ENCODE measurements around the gene BANK1. TPM values are rescaled to one million over a fixed set of nuclear protein-coding genes. Genes with fewer than 3 reads are reported as not detected.

The BANK1 gene
- total RNA-seq, 3 donors from 2014 or later (not counting 1 experiment from before 2014, with no cell fraction given) = 2.1 to 3.0 (median 2.4) TPM

DNA sequence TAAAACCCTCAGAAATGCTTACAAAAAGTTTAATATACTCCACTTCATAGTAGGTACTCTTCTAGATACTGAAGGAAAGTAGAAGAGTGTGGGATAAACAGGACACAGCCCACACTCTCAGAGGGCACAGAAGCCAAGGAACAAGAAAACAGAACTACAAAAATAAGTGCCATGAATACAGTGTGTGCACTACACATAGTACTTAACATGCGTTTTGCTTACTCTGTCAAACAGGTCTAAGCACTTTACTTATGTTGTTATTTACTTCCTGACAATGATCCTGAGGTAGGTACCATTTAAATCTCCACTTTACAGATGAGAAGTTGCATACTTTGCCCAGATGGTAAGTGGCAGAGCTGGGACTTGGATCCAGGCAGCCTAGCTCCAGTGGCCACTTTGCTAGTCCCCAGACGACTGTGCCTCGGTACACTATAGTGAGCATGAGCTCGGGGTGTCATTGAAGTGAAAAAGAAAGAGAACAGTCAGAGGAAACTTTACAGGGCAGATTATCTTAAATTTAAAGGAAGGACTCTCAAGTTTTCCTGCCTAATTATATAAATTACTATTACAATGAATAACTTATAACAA, 120.3 kb downstream of the BANK1 start:
- no peak overlapping the region for H3K27ac ChIP-seq (ENCODE audit: low read length)
- H3K36me3 ChIP-seq (ENCODE audit: control insufficient read depth, insufficient read depth, low read length) = no peaks in the 10 kb centered on the region
- no peaks in the 10 kb centered on the region for H3K27me3 Mint-ChIP-seq (ENCODE audit: low read depth in 2 of 2)
- peaks cover 0 to 3% of the 10 kb centered on the region in 2 donors for H3K9me3 Mint-ChIP-seq
- no peak for DNase-seq
- no peak overlapping the region for H3K4me3 Mint-ChIP-seq
- no peaks in the 10 kb centered on the region for H3K4me1 ChIP-seq (ENCODE audit: control insufficient read depth, insufficient read depth, low read length)
- 96% methylated on average over 4 of the region's 4 CpGs for WGBS (ENCODE audit: insufficient coverage)
- no peaks in the 10 kb centered on the region for H3K9me3 ChIP-seq (ENCODE audit: control insufficient read depth, insufficient read depth, low read length)
- no peaks in the 10 kb centered on the region for H3K27me3 ChIP-seq (ENCODE audit: control insufficient read depth, insufficient read depth, low read length)
- no peaks in the 10 kb centered on the region for H3K4me1 Mint-ChIP-seq
- peak in 1 of 3 donors; percentile 30 for ATAC-seq
- no peak overlapping the region for H3K27ac Mint-ChIP-seq
- TF ChIP-seq, protein P1, sequence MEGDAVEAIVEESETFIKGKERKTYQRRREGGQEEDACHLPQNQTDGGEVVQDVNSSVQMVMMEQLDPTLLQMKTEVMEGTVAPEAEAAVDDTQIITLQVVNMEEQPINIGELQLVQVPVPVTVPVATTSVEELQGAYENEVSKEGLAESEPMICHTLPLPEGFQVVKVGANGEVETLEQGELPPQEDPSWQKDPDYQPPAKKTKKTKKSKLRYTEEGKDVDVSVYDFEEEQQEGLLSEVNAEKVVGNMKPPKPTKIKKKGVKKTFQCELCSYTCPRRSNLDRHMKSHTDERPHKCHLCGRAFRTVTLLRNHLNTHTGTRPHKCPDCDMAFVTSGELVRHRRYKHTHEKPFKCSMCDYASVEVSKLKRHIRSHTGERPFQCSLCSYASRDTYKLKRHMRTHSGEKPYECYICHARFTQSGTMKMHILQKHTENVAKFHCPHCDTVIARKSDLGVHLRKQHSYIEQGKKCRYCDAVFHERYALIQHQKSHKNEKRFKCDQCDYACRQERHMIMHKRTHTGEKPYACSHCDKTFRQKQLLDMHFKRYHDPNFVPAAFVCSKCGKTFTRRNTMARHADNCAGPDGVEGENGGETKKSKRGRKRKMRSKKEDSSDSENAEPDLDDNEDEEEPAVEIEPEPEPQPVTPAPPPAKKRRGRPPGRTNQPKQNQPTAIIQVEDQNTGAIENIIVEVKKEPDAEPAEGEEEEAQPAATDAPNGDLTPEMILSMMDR (IDR thresholded peaks at IDR 0.05) = no peak
- H3K36me3 Mint-ChIP-seq = no peaks in the 10 kb centered on the region
- intact Hi-C loops (cut with micrococcal nuclease) = no loop called here
- no peak overlapping the region for H3K4me3 ChIP-seq (ENCODE audit: low read length)

DNA sequence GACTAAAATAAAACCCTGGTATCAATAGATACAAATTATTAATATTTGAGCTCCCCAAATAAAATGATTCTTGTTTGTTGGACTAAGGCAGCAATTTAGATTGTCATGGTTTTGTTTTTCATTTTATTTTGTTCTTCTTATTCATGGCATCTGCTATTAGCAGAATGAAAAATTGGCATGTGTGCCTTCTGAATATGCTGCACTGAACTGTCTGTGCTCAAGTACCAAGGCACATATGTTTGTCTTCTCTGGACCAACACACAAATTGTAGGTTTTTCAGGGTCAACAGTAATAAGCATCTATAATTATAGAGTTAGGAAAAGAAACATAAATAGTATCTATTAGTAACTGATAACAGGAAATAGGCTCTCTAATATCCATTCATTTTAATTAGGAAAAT, 121.1 kb downstream of the BANK1 start:
- H3K36me3 Mint-ChIP-seq = no peaks in the 10 kb centered on the region
- no peaks in the 10 kb centered on the region for H3K27me3 Mint-ChIP-seq (ENCODE audit: low read depth in 2 of 2)
- Histone ChIP-seq H3K27ac (ENCODE audit: low read length) (no peak overlapping the region), H3K9me3 (ENCODE audit: control insufficient read depth, insufficient read depth, low read length) (no peaks in the 10 kb centered on the region), H3K4me1 (ENCODE audit: control insufficient read depth, insufficient read depth, low read length) (no peaks in the 10 kb centered on the region), H3K36me3 (ENCODE audit: control insufficient read depth, insufficient read depth, low read length) (no peaks in the 10 kb centered on the region), H3K27me3 (ENCODE audit: control insufficient read depth, insufficient read depth, low read length) (no peaks in the 10 kb centered on the region), H3K4me3 (ENCODE audit: low read length) (no peak overlapping the region)
- peaks cover 0 to 3% of the 10 kb centered on the region in 2 donors for H3K9me3 Mint-ChIP-seq
- ATAC-seq (no peak), DNase-seq (no peak)
- no peak overlapping the region for H3K27ac Mint-ChIP-seq
- no peak overlapping the region for H3K4me3 Mint-ChIP-seq
- intact Hi-C loops (cut with micrococcal nuclease) = no loop called here
- TF ChIP-seq, protein P1 (IDR thresholded peaks at IDR 0.05) = no peak
- H3K4me1 Mint-ChIP-seq = no peaks in the 10 kb centered on the region

DNA sequence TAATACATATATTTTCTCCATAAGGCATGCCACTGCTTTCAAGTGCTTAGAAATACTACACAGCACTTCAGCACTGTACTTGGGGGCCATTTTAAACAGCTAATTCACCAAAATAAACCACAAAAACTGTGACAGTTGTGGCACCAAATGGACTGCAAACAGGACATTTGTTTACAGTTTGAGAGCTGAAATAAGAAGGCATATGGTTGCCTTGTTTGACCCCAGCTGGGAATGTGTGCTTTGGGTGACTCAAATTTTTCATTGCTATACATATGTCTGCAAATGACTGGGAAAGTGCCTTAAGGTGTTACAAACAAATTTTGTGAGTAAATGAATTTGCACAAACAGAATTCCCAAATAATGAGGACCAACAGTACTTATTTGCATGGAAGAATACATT, 124.2 kb downstream of the BANK1 start:
- Mint-ChIP-seq H3K4me1 (no peaks in the 10 kb centered on the region), H3K4me3 (no peak overlapping the region), H3K27ac (no peak overlapping the region), H3K9me3 (peaks cover 0 to 3% of the 10 kb centered on the region in 2 donors), H3K36me3 (no peaks in the 10 kb centered on the region), H3K27me3 (ENCODE audit: low read depth in 2 of 2) (no peaks in the 10 kb centered on the region)
- H3K4me1 ChIP-seq (ENCODE audit: control insufficient read depth, insufficient read depth, low read length) = no peaks in the 10 kb centered on the region
- no peak overlapping the region for H3K27ac ChIP-seq (ENCODE audit: low read length)
- intact Hi-C loops (cut with micrococcal nuclease) = no loop called here
- no peak for ATAC-seq
- DNase-seq = no peak
- no peaks in the 10 kb centered on the region for H3K36me3 ChIP-seq (ENCODE audit: control insufficient read depth, insufficient read depth, low read length)
- H3K4me3 ChIP-seq (ENCODE audit: low read length) = no peak overlapping the region
- no peaks in the 10 kb centered on the region for H3K9me3 ChIP-seq (ENCODE audit: control insufficient read depth, insufficient read depth, low read length)
- H3K27me3 ChIP-seq (ENCODE audit: control insufficient read depth, insufficient read depth, low read length) = no peaks in the 10 kb centered on the region
- TF ChIP-seq, protein P1 (IDR thresholded peaks at IDR 0.05) = no peak

GRCh38 chr4:101919373-101919977, 128.9 kb downstream of the BANK1 start:
- Mint-ChIP-seq H3K4me3 (no peak overlapping the region), H3K9me3 (no peaks in the 10 kb centered on the region), H3K36me3 (no peaks in the 10 kb centered on the region), H3K27me3 (ENCODE audit: low read depth in 2 of 2) (no peaks in the 10 kb centered on the region), H3K27ac (no peak overlapping the region), H3K4me1 (no peaks in the 10 kb centered on the region)
- intact Hi-C loops (cut with micrococcal nuclease) = no loop called here
- no peaks in the 10 kb centered on the region for H3K9me3 ChIP-seq (ENCODE audit: control insufficient read depth, insufficient read depth, low read length)
- WGBS (ENCODE audit: insufficient coverage) = no CpG with 5 or more reads among the region's 4 CpGs
- H3K4me3 ChIP-seq (ENCODE audit: low read length) = no peak overlapping the region
- no peak overlapping the region for H3K27ac ChIP-seq (ENCODE audit: low read length)
- TF ChIP-seq, protein P1 (IDR thresholded peaks at IDR 0.05) = no peak
- H3K4me1 ChIP-seq (ENCODE audit: control insufficient read depth, insufficient read depth, low read length) = no peaks in the 10 kb centered on the region
- H3K36me3 ChIP-seq (ENCODE audit: control insufficient read depth, insufficient read depth, low read length) = no peaks in the 10 kb centered on the region
- no peaks in the 10 kb centered on the region for H3K27me3 ChIP-seq (ENCODE audit: control insufficient read depth, insufficient read depth, low read length)
- DNase-seq (no peak), ATAC-seq (no peak)
